AG09319 (cell line): Measurements from ENCODE around the gene OR2T33.
"Not testable (repeated sequence)": the region's sequence is repeated elsewhere in the genome, so short reads cannot be mapped to it uniquely, and the experiment has no call there.

Experiments
- DNase-seq: peaks from one replicate; pipeline ENCODE4 v3.0.0-alpha.2; 2010; ENCODE audit warnings: low read depth; ENCODE audit errors: extremely low read depth
- TF ChIP-seq, protein P1 (sequence below): IDR thresholded peaks from 2 replicates; pipeline ENCODE4 v1.5.1; 2011; ENCODE audit warnings: low read depth, mild to moderate bottlenecking, inconsistent platforms, low read length, moderate library complexity

Gene OR2T33, protein sequence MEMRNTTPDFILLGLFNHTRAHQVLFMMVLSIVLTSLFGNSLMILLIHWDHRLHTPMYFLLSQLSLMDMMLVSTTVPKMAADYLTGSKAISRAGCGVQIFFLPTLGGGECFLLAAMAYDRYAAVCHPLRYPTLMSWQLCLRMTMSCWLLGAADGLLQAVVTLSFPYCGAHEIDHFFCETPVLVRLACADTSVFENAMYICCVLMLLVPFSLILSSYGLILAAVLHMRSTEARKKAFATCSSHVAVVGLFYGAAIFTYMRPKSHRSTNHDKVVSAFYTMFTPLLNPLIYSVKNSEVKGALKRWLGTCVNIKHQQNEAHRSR

DNA sequence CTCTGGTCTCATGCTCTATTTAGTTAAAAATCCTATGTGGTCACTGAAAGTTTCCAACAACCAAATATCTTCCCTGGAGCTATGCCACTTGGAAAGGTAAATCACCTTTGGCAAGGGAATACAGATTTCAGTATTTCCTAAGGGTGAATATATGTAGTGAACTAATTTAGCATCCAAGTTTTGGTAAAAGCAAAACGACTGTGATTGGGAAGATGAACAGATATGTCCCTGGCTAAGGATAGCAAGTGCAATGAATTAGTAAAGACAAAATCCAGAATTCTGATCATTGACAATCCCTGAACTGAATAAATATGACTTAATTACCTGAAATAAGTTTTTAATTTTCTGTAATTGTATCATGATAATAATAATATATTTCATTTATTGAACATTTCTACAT lies at the start of gene OR2T33:
TSS of gene OR2T33 (minus strand) at position 101 of the 400 bp plus-strand sequence. CDS start 4,162 bp downstream, outside the sequence.
- no peak for DNase-seq
- TF ChIP-seq, protein P1, sequence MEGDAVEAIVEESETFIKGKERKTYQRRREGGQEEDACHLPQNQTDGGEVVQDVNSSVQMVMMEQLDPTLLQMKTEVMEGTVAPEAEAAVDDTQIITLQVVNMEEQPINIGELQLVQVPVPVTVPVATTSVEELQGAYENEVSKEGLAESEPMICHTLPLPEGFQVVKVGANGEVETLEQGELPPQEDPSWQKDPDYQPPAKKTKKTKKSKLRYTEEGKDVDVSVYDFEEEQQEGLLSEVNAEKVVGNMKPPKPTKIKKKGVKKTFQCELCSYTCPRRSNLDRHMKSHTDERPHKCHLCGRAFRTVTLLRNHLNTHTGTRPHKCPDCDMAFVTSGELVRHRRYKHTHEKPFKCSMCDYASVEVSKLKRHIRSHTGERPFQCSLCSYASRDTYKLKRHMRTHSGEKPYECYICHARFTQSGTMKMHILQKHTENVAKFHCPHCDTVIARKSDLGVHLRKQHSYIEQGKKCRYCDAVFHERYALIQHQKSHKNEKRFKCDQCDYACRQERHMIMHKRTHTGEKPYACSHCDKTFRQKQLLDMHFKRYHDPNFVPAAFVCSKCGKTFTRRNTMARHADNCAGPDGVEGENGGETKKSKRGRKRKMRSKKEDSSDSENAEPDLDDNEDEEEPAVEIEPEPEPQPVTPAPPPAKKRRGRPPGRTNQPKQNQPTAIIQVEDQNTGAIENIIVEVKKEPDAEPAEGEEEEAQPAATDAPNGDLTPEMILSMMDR = no peak

DNA sequence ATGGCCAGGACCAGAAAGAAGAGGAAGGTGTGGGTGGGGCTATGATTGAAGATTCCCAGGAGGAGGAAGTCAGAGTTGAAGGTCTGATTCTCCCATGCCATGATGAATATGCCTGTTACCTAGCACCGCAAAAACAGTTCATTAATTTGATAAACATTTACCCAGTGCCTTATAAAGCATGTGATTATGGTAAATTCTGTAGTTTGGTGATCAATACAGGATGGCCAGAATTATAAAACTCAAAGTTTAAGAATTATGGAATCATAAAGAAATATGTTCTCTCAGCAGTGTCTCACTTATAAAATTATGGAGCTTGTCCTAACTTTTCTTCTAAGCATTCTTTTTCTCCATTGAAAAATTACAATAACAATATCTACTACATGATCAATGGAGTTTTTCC lies 46.7 kb upstream of the OR2T33 start, which contains the start of gene OR2M7:
TSS of gene OR2M7 (minus strand) at position 101 of the 400 bp plus-strand sequence. CDS start at position 101, 0 bp downstream.
- TF ChIP-seq, protein P1 = no peak

DNA sequence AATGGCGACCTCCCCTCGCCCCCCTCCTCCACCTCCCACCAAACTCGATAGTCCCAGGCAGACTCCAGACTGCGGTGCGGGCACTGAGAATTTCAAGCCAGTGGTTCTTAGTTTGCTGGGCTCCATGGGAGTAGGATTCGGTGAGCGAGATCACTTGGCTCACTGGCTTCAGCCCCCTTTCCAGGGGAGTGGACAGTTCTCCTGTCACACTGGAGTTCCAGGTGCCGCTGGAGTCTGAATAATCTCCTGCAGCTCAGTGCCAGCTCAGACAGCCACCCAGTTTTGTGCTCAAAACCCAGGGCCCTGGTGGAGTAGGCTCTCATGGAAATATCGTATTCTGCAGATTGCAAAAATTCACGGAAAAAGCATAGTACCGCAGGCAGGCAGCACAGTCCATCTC lies 39.0 kb upstream of the OR2T33 start:
- DNase-seq = no peak
- TF ChIP-seq, protein P1 = no peak

More for the DNA sequence above, 46.7 kb upstream of the OR2T33 start, which contains the start of gene OR2M7:
- DNase-seq = no peak

DNA sequence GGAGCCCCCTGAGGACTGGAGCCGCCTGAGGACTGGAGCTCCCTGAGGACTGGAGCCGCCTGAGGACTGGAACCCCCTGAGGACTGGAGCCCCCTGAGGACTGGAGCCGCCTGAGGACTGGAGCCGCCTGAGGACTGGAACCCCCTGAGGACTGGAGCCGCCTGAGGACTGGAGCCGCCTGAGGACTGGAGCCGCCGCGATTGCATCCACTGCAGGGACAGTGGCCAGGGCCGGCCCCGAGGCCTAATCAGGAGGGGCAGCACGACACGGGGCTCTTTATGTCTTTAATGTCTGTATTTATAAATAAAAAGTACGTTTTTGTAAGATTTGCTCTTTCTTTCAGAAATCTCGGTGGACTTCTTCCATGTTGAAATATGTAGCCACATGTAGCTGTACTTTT lies 29.0 kb upstream of the OR2T33 start:
- not testable (repeated sequence) for DNase-seq

DNA sequence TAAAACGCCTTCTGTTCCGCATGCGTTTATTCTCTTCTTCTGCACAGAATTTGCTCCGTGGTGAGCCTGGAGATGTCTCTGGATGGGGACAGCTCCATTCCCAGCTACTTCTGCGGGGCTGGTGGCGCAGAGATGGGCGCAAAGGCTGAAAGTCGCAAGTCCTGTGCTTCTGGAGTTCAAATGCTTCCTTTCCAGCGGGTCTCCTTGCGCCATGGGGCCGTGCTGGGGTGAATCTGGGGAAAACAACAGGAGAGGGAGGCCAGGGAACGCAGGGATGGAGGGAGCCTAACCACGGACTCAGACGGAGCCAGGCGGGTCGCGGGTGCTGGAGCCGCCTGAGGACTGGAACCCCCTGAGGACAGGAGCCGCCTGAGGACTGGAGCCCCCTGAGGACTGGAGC lies 28.3 kb upstream of the OR2T33 start:
- TF ChIP-seq, protein P1 = no peak
- no peak for DNase-seq

DNA sequence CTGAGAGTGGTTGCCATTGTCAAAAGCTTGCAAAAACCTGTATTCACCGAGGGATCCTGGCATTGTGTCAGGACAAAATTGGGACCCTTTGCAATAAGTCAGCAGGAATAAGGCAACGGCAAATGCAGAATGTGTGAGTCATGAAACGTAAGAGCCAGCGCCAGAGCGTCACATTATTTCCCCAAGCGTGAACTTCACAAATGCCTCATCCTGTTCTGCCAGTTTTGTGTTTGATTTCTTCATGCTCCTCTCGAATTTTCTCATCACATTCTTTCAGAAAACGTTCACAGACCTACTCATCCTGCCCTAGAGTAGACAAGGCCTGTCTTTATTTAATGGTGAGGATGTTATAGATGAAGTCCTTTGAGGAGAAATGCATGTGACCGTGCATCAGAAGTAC lies 27.9 kb upstream of the OR2T33 start:
- DNase-seq = not testable (repeated sequence)

DNA sequence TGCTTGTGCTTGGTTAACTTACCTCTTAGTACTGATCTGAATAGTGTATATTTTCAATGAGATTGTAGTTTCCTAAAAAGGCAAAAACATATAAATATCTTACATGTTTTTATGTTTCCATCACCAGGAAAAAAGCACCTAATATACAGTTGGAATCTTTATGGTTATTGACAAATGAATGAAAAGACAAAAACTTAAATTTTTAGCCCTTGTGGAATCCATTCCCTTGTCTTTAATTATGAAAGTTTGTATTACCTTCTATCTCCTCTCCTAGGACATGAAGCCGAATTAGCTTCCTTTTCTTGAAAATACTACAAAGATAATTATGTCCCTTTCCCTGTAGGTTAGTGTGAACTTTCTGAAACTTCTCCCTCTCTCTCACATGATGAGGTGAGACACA lies 25.5 kb upstream of the OR2T33 start, which contains the start of gene OR2T12:
TSS of gene OR2T12 (minus strand) at position 101 of the 400 bp plus-strand sequence. CDS start 7,846 bp downstream, outside the sequence.
- no peak for DNase-seq
- TF ChIP-seq, protein P1 = no peak

DNA sequence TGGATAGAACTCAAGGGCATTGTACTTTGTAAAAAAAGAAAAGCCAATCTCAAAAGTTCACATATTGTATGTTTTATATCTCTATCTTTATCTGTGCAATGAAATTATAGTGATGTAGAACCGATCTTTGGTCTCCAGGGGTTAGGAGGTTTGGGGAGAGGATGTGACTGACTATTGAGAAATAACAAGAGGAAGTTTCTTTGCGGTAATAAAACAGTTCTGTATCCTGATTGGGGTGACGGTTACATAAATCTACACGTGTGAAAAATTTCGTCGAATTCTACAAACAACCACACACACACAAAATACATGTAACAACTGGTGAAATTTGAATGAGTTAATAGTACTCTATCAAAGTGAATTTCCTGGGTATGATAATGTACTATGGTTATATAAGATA lies 10.6 kb upstream of the OR2T33 start:
- TF ChIP-seq, protein P1 = no peak
- DNase-seq = no peak

DNA sequence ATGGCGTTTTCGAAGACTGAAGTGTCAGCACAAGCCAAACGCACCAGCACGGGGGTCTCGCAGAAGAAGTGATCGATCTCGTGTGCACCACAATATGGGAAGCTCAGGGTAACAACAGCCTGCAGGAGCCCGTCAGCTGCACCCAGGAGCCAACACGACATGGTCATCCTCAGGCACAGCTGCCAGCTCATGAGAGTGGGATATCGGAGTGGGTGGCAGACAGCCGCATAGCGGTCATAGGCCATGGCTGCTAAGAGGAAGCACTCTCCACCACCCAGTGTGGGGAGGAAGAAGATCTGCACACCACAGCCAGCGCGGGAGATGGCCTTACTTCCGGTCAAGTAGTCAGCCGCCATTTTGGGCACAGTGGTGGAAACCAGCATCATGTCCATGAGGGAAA lies 4.6 kb downstream of the OR2T33 start:
- DNase-seq = not testable (repeated sequence)
